Measurements from ENCODE around the gene PYGM. TPM values are rescaled to one million over a fixed set of nuclear protein-coding genes. Genes with fewer than 3 reads are reported as not detected.

Gene PYGM
- total and polyA plus RNA-seq, 2 of the 8 experiments (the other 6 are each of a cell fraction or from before 2014, with no cell fraction given), result 9.6 to 10.0 TPM

GRCh38 chr11:64720640-64721358 lies 39.0 kb downstream of the PYGM start (continued):
- no peak for TF ChIP-seq TAF1 (IDR thresholded peaks at IDR 0.05; ENCODE audit: low read depth, low read length)
- TF ChIP-seq RAD21 (IDR thresholded peaks at IDR 0.05 in 1 of 2, conservative IDR thresholded peaks at IDR 0.05 in 1 of 2; ENCODE audit: low read depth in 2 of 2, low read length in 2 of 2), result no peak
- no peak for TF ChIP-seq YY1 (IDR thresholded peaks at IDR 0.05; ENCODE audit: low read depth, low read length)
- TF ChIP-seq CREB1 (IDR thresholded peaks at IDR 0.05), result no peak
